DMS79 treated with DMSO at 0.1 percent for 48 hours (cell line): ENCODE results near the gene MTF1.

ENCODE experiments used
- DNase-seq: peaks from one replicate; lab custom pipeline; 2025; lab: John Stamatoyannopoulos, UW

MTF1 gene

DNA sequence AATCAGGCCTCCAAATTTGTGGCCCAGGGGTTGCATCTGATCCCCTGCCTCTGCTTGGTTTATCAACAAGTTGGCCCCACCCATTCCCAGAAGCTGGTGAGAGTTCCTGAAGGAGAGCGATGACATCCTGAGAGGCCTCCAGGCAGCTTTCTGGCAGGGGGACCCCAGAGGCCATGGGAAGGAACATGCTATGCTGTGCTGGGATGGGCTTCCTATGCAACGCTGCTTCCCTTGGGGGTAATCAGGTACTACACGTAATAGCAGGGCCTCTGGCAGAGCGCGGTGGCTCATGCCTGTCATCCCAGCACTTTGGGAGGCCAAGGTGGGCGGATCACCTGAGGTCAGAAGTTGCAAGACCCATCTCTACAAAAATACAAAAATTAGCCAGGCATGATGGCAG is 8.4 kb upstream of the MTF1 start:
- DNase-seq, result no peak

DNA sequence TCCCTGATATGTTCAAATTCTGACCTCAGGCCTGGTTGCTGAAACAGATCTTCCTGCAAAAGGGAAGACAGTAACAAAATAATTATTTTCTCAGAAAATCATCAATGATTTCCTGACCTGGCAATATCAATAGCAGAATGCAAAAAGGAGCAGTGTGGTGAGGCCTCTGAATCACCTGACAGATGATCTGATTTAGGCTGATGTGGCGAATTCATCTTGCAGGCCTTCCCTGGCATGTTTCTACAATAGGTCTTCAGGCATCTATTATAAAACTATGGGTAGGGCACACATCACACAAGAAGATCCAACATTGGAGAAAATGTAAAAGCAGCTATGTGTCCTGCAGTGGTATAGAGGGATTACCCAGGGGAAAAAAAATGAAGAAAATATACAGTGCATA is 7.1 kb upstream of the MTF1 start:
- no peak for DNase-seq

GRCh38 chr1:37865348-37866120 is 6.1 kb upstream of the MTF1 start:
- no peak for DNase-seq

DNA sequence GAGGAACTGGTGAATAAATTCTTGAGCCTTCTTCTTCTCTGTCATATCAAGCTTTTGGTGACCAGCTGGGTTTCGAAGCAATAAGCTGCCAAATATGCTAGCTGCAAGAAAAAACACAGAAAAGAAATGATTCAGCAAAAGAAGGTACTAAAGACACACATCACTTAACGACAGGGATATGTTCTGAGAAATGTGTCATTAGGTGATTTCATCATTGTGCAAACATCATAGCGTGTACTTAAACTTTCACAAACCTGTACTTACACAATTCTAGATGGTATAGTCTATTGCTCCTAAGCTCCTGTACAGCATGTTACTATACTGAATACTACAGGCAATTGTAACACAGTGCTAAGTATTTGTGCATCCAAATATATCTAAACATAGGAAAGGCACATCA is 2.9 kb upstream of the MTF1 start:
- no peak for DNase-seq

DNA sequence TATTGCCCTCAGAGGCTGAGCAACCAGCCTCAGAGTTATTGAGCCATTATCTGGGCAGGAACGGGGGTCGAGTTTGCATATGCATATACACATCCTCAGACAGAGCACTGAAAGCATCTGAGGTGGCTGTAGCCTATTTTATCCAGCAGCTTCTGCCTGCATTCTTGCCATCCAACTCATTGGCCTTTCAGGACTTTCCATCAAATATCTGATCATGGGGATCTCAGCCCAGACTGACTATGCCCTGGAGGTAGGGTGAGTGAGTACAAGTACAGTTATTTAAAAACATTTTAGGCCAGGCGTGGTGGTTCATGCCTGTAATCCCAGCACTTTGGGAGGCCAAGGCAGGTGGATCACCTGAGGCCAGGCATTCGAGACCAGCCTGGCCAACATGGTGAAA is 1.8 kb upstream of the MTF1 start:
- DNase-seq, result no peak

GRCh38 chr1:37860346-37860666 is 914 bp upstream of the MTF1 start:
- DNase-seq, result no peak

DNA sequence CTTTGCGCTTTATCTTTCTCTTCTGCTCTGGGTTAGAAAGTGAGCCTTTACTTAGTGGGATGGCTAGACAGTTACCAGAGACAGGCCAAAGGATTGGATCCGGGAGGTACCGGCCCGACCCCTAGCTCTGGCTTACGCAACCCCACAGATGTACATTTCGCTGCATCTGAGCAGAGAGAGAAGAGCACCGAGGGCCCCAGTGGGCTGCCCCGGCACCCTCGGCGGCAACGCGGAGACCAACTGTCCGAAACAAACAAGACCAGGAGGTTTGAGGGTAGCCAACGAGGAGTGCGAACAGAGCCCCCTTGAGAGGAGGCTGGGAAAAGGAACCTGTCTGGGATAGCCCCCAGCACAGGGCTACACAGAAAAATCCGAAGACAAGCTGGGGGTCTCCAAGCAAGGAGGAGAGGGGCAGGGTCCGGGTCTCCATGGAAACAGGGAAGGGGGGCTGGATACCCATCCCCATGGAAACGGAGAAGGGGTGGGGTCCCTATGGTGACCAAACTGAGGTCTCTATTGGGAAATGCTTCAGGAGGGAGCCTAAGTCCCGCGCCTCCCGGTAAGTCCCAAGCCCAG is 373 bp downstream of the MTF1 start:
- no peak for DNase-seq

DNA sequence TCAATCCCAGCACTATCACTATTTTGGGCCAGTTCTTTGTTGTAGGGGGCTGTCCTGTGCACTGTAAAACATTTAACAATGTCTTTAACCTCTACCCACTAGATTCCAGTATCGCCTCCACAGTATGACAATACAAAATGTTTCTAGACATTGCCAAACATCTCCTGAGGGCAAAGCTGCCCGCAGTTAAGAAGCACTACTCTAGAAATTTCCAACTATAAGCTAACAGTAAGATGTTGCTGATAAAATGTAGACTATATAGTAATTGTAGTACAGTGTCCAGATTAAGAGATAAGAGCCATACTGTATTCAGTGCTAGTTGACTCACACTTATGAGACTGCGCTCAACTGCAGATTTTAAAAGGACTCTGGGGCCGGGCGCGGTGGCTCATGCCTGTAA is 5.0 kb downstream of the MTF1 start:
- DNase-seq, result no peak

- DNase-seq, result no peak
Observed at GRCh38 chr1:37853157-37853556, 6.2 kb downstream of the MTF1 start.

GRCh38 chr1:37851782-37852210 is 7.6 kb downstream of the MTF1 start:
- DNase-seq, result no peak

DNA sequence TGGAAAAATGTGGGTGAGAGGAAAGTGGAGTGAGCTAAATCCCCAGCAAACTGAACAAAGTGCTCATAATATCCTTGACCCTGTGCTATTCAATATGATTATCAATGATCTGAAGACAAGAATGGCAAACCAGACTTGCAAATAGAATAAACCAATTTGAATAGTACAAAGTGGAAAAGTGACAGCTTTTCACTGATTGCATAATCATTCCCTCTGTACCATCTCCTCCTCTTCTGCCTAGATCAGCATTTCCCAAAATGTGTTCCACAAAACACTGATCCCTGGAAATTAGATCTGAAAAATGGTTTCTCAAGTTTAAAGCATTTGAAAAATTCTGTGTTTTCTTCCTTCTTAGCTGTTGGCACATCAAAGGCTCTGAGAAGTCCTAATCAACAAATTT is 8.1 kb downstream of the MTF1 start:
- DNase-seq, result no peak

DNA sequence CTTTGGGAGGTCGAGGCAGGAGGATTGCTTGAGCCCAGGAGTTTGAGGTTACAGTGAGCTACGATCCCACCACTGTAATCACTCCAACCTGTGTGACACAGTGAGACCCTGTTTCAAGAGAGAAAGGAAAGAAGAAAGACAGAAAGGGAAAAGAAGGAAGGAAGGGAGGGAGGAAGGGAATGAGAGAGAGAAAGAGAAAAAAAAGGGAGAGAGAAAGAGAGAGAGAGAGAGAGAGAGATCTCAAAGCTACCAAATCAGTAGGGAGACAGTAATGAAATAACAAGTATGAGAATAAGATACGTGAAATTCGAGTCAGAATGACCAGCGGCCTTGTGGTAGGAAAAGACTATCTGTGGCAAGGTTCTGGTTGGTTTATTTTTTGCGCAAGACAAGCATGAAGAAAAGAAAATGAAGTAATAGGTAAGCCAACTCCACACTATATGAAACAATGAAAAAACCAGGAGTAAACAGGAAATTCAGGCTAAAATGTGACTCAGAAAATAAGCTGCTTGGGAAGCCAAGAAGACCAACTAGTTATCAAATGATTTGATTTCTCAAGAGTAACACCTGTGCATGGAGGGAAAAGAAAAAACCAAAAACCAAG is 8.9 kb downstream of the MTF1 start:
- DNase-seq, result no peak

- no peak for DNase-seq
Observed at GRCh38 chr1:37849480-37849879, 9.9 kb downstream of the MTF1 start.

DNA sequence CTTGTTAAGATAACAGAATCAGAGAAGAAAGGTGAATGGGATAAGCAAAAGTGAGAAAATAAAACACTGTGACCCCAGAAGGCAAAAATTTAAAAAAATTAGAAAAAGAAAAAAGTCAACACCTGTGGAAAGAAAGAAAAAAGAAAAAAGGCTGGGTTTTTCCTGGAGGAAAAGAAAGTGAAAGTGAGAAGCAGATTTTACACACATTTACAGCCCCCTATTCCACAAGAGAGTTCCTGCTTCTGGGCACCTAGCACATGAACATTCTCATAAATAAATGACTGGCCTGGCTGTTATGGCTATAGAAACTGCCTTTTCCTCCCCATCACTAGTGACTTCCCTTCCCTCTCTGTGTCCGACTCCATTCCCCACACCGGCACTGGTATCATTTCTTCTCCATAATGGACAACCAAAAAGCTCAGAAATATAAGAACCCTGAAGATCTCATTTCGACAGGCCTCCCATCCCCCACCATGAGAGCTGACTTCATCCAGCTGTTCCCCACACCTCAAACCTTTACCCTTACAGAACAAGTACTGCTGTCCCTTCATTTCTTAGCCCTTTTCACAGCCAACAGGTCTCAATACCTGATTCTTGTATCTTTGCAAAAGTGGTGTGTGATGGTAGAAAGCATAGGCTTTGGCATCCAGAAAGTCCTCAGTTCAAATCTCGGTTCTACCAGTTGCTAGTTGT is 12.6 kb downstream of the MTF1 start:
- no peak for DNase-seq

GRCh38 chr1:37845786-37846185 is 13.6 kb downstream of the MTF1 start:
- no peak for DNase-seq

- DNase-seq, result no peak
Observed at GRCh38 chr1:37845049-37845646, 14.2 kb downstream of the MTF1 start.

DNA sequence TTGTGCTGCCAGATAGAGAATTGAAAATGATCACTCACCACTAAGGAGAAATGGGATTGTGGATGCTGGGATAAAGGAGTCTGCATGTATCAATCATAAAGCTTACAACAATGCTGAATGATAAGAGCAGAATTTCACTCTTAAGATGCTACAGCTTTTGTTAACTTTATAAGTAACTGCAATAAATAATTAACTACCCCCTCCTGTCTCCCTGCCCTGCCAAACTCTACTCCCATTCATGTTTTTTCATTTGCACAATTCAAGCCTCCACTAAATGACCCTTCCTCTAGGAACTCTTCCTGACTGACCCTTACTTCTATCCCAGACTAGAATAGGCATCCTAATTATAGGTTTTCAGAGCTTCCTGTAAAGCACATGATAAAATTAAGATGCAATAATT is 14.9 kb downstream of the MTF1 start:
- no peak for DNase-seq

- DNase-seq, result no peak
Observed at GRCh38 chr1:37841652-37842051, 17.7 kb downstream of the MTF1 start.

DNA sequence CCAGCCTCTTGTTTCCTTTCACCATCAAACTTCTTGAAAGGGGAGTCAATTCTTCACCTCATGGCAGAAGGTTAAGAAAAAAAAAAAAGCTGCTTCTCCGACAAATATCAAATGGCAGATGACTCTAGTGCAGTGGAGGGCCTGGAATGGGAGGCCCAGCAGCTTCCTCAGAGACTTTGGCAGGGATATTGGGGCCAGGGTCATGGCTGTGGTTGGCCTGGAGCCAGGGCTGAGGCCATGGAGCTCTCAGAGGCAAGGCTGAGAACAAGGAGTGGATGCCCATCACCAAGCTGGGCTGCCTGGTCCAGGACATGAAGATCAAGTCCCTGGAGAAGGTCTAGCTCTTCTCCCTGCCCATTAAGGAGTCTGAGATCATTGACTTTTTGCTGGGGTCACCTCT is 18.7 kb downstream of the MTF1 start:
- no peak for DNase-seq

- DNase-seq, result no peak
Observed at GRCh38 chr1:37839676-37840075, 19.7 kb downstream of the MTF1 start.

- DNase-seq, result no peak
Observed at GRCh38 chr1:37836788-37837187, 22.6 kb downstream of the MTF1 start.

- DNase-seq, result no peak
Observed at GRCh38 chr1:37831809-37832208, 27.6 kb downstream of the MTF1 start.

DNA sequence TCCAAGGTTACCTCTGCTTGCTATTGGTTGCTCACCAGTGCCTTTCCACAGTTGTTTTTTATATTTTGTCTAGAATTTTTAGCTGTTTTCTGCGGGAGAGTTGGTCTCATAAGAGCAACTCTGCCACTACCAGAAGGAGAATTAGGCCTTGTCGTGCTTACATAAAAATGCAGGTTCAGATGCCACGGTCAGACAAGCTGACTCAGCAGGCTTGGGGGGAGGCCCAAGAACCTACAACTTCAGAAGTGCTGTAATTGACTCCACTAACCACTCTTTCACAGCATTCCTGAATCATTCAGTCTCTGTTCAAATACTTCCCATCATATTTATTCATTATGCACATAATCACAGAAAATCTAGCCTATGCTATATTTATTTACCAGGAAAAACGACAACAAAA is 28.3 kb downstream of the MTF1 start:
- no peak for DNase-seq
